NT2/D1 (cell line): Measurements from ENCODE around the gene FRMD5.
A peak's percentile ranks its signal among the peaks of the same experiment; 100 is the strongest.
"Not testable (repeated sequence)": the region's sequence is repeated elsewhere in the genome, so short reads cannot be mapped to it uniquely, and the experiment has no call there.

Experiments used
- DNase-seq: peaks from one replicate; pipeline ENCODE4 v3.0.0-alpha.2; 2011; ENCODE audit warnings: low read depth, low spot score
- H3K27me3 ChIP-seq: 2 replicates; pipeline ENCODE4 v1.6.0; 2011; ENCODE audit warnings: mild to moderate bottlenecking; ENCODE audit not compliant: insufficient read length, insufficient read depth
- H3K36me3 ChIP-seq: 2 replicates; pipeline ENCODE4 v1.6.1; 2011; ENCODE audit warnings: mild to moderate bottlenecking, low read length, mixed read lengths; ENCODE audit not compliant: insufficient read depth, insufficient read length
- H3K4me1 ChIP-seq: 2 replicates; pipeline ENCODE4 v1.5.1; 2011; ENCODE audit not compliant: insufficient read depth, insufficient read length
- H3K4me3 ChIP-seq: 2 replicates; pipeline ENCODE4 v1.5.1; 2011; ENCODE audit warnings: low read depth; ENCODE audit not compliant: insufficient read length
- H3K9ac ChIP-seq: 2 replicates; pipeline ENCODE4 v1.6.0; 2011; ENCODE audit warnings: low read depth; ENCODE audit not compliant: insufficient read length
- H3K9me3 ChIP-seq: 2 replicates; pipeline ENCODE4 v1.5.1; 2011; ENCODE audit warnings: mild to moderate bottlenecking, low read length; ENCODE audit not compliant: insufficient read depth
- SUZ12 ChIP-seq: IDR thresholded peaks from 2 replicates; pipeline ENCODE4 v1.6.1; 2011; ENCODE audit not compliant: insufficient read length, insufficient read depth; ENCODE audit errors: extremely low read depth
- YY1 ChIP-seq: IDR thresholded peaks from 2 replicates; pipeline ENCODE4 v1.6.1; 2011; ENCODE audit not compliant: insufficient read length, insufficient read depth
- ZNF274 ChIP-seq: IDR thresholded peaks from 2 replicates; pipeline ENCODE4 v1.6.1; 2011; ENCODE audit warnings: mild to moderate bottlenecking, low read depth, low read length

The FRMD5 gene

GRCh38 chr15:44045661-44046060 lies 149.4 kb downstream of the FRMD5 start:
- TF ChIP-seq SUZ12 (no peak), ZNF274 (no peak), YY1 (no peak)
- Histone ChIP-seq H3K27me3 (no peaks in the 10 kb centered on the region), H3K4me3 (no peak overlapping the region), H3K4me1 (no peaks in the 10 kb centered on the region), H3K9ac (no peak overlapping the region), H3K36me3 (no peaks in the 10 kb centered on the region), H3K9me3 (no peaks in the 10 kb centered on the region)
- no peak for DNase-seq

- no peaks in the 10 kb centered on the region for H3K27me3 ChIP-seq
- H3K36me3 ChIP-seq: no peaks in the 10 kb centered on the region
- no peak overlapping the region for H3K9ac ChIP-seq
- no peak for DNase-seq
- no peaks in the 10 kb centered on the region for H3K9me3 ChIP-seq
- H3K4me1 ChIP-seq: no peaks in the 10 kb centered on the region
- H3K4me3 ChIP-seq: no peak overlapping the region
- no peak for TF ChIP-seq YY1
- no peak for TF ChIP-seq ZNF274
- no peak for TF ChIP-seq SUZ12
Measured at GRCh38 chr15:44045217-44045616, 149.9 kb downstream of the FRMD5 start.

- Histone ChIP-seq H3K4me1 (no peaks in the 10 kb centered on the region), H3K27me3 (no peaks in the 10 kb centered on the region), H3K9me3 (no peaks in the 10 kb centered on the region), H3K9ac (no peak overlapping the region), H3K36me3 (no peaks in the 10 kb centered on the region), H3K4me3 (peak overlapping the region; percentile 15)
- peak; percentile 87 for DNase-seq
- TF ChIP-seq YY1 (no peak), ZNF274 (no peak), SUZ12 (no peak)
Measured at GRCh38 chr15:44038755-44039191, 156.3 kb downstream of the FRMD5 start.

GRCh38 chr15:44035781-44036699 lies 159.0 kb downstream of the FRMD5 start:
- Histone ChIP-seq H3K27me3 (no peaks in the 10 kb centered on the region), H3K9me3 (no peaks in the 10 kb centered on the region), H3K4me3 (no peak overlapping the region), H3K9ac (no peak overlapping the region), H3K36me3 (no peaks in the 10 kb centered on the region), H3K4me1 (no peaks in the 10 kb centered on the region)
- no peak for DNase-seq
- TF ChIP-seq YY1: no peak
- no peak for TF ChIP-seq SUZ12
- no peak for TF ChIP-seq ZNF274

GRCh38 chr15:44034933-44035624 lies 160.0 kb downstream of the FRMD5 start:
- DNase-seq: no peak
- Histone ChIP-seq H3K9ac (no peak overlapping the region), H3K27me3 (no peaks in the 10 kb centered on the region), H3K4me1 (no peaks in the 10 kb centered on the region), H3K4me3 (no peak overlapping the region), H3K36me3 (no peaks in the 10 kb centered on the region), H3K9me3 (no peaks in the 10 kb centered on the region)
- no peak for TF ChIP-seq YY1
- no peak for TF ChIP-seq SUZ12
- TF ChIP-seq ZNF274: no peak

GRCh38 chr15:44034334-44034733 lies 160.7 kb downstream of the FRMD5 start:
- H3K4me3 ChIP-seq: no peak overlapping the region
- H3K27me3 ChIP-seq: no peaks in the 10 kb centered on the region
- H3K9me3 ChIP-seq: no peaks in the 10 kb centered on the region
- TF ChIP-seq ZNF274 (no peak), YY1 (no peak)
- DNase-seq: no peak
- no peak overlapping the region for H3K9ac ChIP-seq
- no peaks in the 10 kb centered on the region for H3K36me3 ChIP-seq
- no peaks in the 10 kb centered on the region for H3K4me1 ChIP-seq

- H3K27me3 ChIP-seq: no peaks in the 10 kb centered on the region
- H3K36me3 ChIP-seq: no peaks in the 10 kb centered on the region
- DNase-seq: no peak
- H3K9me3 ChIP-seq: no peaks in the 10 kb centered on the region
- TF ChIP-seq YY1 (no peak), ZNF274 (no peak), SUZ12 (no peak)
- no peak overlapping the region for H3K9ac ChIP-seq
- H3K4me1 ChIP-seq: no peaks in the 10 kb centered on the region
- H3K4me3 ChIP-seq: no peak overlapping the region
Measured at GRCh38 chr15:44033894-44034293, 161.2 kb downstream of the FRMD5 start.

GRCh38 chr15:44032820-44033219 lies 162.3 kb downstream of the FRMD5 start:
- H3K4me3 ChIP-seq, H3K36me3 ChIP-seq, DNase-seq, H3K9me3 ChIP-seq, H3K9ac ChIP-seq, H3K27me3 ChIP-seq, H3K4me1 ChIP-seq: not testable (repeated sequence)
